Stimulated activated CD4-positive, alpha-beta T cell treated with anti-CD3 and anti-CD28 coated beads, Interleukin-1b, Interleukin-23, amount 100 ng/mL, for 1 hour (primary cell): ENCODE data around the gene CXCL6.

Source experiments
- DNase-seq, 2 donors: peaks; one replicate each; pipeline ENCODE4 v3.0.0-alpha.2; 2020; ENCODE audit warnings: low read depth in 2 of 2

CXCL6 gene

DNA sequence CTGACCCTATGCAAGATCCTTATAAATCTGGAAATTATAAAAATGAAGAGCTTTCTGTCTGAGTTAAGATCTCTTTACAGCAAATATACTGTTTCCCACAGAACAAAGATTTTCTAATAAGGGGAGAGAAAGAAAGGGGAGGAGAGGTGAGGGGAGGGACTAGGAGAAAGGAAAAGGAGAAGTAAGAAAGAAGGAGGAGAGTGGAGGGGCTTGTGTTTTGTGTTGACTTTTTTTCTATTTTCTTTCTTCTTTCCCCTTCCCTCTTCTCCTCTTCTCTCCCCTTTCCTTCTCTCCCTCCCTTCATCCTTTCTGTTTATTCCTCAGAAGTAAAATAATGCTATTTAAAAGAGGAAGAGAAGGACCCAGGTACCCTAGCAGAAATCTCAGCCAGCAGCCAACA, 6.2 kb downstream of the CXCL6 start:
- DNase-seq: no peak

DNA sequence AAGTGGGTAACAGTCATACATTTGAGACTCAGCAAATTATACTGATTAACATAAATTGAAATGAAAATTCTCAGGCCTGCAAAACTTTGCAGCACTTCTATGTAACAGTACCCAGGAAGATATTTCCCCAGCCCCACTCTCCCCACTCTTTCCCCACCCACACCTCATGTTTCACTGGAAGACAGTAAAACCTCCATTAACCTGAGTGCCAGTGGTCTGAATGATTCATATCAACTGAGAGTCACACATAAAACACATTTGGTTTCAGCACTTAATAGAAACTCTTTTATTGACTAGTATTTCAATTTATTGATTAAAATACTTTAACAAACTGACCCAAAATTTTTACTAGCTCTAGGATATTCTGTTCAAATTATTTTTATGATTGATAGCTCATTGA, 6.9 kb downstream of the CXCL6 start:
- DNase-seq: no peak

DNA sequence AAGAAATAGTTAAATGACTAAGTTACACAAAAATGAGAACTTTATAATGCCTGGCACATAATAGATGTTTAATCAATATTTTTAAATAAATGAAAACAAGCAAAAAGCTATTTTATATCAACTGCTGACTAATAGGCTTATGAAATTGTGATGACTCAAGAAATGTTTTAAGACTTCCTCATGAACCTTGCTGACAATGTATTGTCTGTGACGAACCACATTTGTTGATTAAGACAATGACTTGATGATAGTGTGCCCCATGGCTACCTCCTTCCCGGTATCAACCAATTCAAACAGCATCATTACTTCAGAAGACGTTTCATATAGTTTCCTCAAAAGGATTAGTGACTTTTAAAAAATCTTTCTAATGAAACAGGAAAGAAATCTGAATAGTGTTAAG, 7.9 kb downstream of the CXCL6 start:
- DNase-seq: no peak

DNA sequence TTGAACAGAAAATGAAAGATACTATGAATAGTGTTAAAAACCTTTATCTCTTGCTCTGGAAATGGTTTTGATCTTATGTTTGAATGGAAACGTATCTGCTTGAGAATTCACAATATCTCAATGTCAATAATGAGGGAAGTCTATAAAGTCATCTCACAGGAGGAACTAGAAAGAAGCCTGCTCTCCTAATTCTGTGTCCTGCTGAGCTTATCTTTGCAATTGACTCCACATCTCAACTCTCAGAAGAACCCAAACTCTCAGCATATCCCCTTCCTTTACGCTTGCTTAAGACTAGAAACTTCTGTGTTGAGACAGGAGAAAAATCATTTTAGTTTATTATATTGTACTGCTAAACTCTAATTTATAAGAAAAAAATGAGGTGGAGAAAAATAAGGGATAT, 8.3 kb downstream of the CXCL6 start:
- no peak for DNase-seq

DNA sequence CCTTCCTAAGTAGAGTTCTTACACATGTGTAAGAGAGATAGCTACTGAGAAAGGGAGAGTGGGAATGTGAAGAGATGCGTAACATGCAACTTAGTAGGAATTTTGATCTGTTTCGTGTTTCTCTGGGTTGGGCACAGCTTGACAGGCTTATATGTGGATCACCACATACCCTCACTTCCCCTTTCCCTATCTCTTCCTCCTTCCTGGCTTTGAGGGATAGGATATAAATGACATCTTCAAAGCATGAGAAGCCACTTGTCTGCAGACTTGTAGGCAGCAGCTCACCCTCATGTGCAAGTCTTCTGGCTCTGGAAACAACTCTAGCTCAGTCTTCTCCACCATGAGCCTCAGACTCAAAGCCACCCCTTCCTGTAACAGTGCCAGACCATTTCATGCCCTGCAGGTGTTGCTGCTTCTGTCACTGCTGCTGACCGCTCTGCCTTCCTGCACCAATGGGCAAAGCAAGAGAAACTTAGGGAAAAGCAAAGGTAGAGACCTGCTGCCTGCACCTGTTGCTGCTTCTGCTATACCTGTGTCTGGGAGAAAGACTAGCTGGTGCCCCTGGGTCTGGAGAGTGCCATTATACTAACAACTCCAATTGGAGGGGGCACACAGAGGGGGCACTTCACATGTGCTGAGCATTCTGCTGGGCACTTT, 11.2 kb downstream of the CXCL6 start:
- no peak for DNase-seq

DNA sequence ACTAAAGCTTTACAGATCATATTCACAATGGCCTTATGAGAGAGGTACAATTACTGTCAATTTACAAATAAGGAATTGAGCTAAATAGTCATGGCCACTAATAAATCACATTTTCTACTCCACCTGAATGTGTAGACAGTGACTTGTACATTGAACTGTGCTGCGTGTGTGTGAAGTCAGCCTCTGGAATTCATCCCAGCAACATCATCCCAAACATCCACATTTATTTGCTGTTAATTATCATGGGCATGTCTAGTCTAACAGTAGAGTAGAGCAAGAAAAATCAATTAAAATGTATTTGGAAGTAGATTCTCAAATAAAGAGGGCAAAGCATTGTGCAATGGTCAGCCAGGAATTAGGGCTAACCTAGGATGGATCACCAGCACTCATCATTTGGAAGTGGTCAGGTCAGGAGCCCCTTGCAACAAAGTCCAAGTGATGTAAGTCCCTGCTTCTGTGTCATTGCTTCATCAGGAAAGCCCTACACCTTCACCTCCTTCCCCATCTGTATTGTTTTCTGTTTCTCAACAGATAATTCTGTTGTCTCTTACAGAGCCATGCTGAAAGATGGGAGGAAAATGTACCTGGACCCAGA, 11.8 kb downstream of the CXCL6 start:
- no peak for DNase-seq

DNA sequence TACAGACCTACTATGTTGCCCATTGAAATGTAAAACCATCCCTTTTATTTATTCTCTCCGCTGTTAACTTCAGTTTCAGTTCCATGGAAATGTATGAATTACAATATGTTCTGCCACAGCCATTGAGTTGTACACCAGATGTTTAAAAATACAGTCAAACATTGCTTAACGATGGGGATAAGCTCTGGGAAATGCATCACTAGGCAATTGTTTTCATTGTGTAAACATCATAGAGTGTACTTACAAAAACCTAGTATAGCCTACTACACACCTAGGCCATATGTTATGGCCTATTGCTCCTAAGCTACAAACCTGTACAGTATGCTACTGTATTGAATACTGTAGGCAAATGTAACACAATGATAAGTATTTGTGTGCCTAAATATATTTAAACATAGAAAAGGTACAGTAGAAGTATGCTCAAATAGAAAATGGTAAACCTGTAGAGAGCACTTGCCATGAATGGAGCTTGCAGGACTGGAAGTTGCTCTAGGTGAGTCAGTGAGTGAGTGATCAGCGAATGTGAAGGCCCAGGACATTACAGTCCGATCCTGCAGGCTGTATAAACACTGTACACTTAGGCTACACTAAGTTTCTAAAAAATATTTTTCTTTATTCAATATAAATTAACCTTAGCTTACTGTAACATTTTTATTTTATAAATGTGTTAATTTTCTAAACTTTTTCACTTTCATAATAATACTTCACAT, 13.9 kb downstream of the CXCL6 start:
- no peak for DNase-seq

DNA sequence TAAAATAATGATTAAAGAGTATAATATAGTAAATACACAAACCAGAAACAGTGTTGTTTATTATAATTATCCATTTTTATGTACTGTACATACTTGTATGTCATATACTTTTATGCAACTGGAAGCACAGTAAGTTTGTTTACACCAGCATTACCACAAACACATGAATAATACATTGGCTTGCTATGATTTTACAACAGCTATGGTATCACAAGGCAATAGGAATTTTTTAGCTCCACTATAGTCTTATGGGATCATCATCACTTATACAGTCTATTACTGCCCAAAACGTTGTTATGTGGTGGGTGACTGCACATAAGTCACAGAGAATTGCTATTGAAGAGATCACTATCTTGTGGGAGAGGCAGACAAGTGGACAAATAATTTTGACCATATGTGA, 14.8 kb downstream of the CXCL6 start:
- DNase-seq: no peak

DNA sequence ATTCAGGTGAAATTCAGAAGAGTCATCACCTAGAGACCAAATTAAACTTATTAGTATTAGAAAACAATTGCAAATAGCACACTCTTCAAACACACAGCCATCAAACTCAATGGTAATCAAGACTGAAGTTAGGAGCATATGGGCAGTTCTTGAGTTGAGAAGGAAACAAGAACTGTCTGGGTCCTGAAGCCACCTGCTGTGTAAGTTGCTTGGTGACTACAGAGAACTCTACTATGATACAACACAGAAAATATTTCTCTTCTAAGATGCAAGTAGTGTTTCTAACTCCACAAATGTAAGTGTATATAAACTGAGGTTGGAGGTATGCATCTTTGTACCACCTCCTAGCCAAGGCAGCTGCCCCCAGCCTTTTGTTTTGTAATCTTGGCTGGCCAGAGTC, 16.3 kb downstream of the CXCL6 start:
- DNase-seq: no peak

DNA sequence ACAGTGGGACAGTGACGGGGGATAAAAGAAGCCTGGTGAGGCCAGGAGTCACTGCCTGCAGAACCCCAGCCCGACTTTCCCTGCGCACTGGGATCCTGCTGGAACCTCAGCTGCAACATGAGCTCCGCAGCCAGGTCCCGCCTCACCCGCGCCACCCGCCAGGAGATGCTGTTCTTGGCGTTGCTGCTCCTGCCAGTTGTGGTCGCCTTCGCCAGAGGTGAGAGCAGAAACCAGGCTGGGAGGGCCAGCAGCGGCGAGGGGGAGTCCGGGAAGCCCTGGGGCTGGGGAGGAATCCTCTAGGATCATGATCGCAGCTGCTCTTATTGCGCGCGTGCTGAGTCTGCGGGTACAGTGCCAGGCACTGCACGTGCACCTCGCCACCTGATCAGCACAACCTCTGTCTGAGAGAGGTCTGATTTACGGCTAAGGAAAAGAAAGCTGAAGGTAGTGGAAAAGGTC, 16.8 kb downstream of the CXCL6 start, which contains the start of gene PF4V1:
PF4V1 (plus strand) TSS at position 51 of the 459 bp plus-strand sequence; CDS start at position 118, 67 bp downstream.
- DNase-seq: no peak

DNA sequence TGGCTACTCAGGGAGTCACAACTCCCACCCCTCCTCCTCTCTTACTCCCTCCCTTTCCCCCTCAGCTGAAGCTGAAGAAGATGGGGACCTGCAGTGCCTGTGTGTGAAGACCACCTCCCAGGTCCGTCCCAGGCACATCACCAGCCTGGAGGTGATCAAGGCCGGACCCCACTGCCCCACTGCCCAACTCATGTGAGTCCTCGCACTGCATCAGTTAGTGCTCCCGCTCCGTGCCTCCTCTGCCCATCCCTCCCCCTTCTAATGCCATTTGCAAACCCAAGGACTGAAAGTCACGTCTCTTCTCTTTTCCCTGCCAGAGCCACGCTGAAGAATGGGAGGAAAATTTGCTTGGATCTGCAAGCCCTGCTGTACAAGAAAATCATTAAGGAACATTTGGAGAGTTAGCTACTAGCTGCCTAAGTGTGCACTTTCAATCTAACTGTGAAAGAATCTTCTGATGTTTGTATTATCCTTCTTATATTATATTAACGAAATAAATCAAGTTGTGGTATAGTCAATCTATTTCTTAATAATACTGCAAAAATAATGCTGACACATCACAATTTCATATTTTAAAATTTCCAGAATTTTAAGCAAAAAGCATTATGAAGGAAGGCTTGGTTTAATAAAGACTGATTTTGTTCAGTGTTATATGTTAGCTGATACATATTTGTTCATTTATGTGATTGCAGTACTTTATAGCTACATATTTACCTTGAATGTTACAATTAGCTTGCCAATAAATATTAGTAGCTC, 17.4 kb downstream of the CXCL6 start:
- no peak for DNase-seq

DNA sequence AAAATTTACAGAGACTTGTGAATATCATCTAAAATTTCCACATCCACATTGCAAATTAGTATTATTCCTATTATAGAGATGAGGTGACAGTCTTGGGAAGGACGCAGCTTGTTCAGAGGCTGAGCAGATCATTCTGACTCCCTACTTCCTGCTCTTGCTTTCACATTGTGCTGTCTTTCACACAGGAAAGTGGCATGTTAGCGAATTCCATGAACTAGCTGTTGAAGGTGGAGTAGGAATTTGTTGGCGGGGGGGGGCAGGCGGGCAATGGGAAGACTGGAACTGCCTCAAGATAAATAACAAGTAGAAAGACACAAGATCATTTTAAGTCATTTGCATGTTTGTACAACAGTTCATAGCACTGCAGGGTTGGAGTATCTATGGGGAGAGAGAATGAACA, 18.9 kb downstream of the CXCL6 start:
- no peak for DNase-seq

DNA sequence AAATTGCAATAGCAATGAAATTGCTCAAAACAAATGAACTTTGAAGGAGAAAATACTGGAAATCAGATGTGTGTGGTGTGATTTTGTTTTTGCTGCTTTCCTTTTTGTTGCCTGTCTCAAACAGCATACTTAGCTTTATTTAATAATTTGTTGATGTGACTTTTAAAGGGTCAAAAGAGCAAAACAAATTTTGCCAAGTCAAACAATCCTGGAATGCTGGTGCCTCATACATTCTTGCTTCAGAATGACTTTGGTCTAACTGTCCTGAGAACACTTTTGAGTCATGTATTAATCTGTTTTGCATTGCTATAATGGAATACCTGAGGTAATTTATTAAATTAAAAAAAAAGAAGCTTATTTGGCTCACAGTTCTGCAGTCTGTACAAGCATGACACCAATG, 20.0 kb downstream of the CXCL6 start:
- DNase-seq: no peak

DNA sequence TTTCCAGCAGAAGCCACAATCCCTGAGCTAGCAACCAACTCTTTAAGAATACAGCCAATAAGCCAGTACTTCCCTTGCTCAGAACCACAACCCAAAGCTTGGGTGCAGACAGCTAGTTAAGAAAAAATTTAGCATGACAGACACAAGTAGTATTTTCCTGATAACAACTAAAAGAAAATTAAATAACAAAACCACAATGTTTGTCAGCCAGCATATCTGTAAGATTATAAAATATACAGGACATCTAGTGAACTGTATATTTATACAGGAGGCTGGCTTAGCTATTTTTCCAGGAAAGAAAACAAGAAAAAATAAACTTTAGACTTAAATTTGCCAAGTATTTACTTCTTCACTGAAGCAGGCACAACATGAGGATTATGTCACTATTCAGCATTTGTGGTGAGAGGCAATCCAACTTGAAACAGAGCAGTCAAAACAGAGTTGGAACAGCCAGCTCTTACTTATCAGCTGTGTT, 23.2 kb downstream of the CXCL6 start:
- no peak for DNase-seq

DNA sequence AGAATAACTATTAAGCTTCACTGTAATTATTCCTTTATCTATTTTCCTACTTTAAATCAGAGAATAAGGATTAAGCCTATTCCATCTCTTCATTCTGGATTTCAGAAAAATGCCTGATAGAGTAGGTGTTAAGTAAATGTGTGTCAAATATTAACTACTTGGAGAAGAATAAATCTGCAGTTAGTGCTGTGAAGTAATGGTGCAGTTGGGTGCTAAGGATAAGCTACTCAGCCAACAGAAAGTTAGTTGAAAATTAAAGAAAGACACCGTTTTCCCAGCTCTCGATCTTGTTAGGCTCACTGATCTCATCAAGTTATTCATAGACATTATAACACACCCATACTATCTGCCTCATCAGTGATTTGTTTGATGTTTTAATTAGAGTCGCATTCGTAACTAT, 23.7 kb downstream of the CXCL6 start:
- DNase-seq: no peak

DNA sequence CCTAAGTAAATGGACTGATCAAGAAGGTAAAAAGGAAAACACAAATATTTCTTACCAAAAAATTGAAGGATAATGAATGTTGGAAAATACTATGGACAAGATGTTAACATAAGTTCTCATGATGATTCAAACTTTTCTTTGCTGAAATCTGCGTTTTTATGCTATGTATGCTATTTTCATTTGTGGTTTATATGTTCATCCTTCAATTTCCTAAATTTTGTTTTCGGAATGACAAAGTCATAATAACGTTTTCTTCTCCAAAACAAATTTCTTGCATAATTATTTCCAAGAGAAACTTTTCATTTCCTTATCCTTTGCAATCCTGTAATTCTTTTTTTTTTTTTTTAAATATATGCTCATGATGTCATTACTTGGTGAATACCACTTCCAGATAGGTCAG, 24.4 kb downstream of the CXCL6 start:
- DNase-seq: no peak

DNA sequence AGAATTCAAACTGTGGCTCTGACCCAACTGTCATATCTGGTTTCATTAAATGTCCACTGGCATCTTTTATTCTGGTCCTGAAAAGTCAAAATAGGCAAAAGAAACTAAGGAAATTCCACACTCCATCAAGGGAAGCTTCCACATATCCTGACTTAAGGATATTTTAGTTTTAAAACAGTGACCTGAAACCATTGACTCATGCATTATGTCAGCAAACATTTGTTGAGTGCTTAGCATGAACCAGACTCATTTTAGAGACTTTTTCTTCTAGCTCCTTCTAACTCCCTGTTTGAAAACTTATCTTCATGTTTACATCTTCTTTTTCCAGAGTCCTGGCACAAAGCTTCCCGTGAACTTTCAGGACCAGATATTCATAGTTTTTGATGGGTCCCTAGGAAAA, 25.8 kb downstream of the CXCL6 start:
- DNase-seq: no peak

DNA sequence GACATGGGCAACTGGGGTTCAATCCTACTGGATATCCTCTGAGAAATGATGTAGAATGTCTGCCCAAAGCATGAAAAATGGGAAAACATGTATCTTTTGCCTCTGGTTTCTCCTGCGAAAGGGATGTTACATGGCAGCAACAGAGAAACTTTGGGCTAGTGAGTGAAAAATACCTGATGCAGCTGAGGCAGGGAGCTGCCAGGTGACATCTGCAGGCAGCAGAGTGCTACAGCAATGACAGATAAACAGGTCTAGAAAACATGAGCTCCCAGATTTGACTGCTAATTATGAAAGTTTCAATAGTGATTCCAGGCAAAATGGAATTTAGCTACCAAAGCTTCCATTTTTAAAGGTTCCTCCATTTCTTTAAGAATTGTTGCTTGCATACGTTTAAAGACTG, 27.9 kb downstream of the CXCL6 start:
- DNase-seq: no peak

DNA sequence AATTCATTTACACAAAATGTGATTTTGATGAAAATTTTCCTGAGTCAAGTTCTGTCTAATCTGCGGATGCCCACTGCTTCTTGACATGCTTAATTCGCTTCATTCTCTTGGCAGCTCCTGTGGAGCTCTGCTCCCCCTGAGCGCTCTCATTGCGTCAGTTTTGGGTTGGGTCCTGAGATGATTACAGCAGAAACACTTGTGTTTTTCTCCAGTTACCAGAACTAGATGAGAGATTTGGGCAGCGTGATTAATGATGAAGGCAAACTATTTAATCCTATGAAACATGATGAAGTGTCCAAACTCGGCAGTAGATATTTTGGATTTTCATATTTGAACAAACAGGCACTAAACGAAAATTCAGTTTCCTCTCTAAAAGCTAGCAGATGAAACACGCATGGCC, 28.5 kb downstream of the CXCL6 start:
- no peak for DNase-seq

DNA sequence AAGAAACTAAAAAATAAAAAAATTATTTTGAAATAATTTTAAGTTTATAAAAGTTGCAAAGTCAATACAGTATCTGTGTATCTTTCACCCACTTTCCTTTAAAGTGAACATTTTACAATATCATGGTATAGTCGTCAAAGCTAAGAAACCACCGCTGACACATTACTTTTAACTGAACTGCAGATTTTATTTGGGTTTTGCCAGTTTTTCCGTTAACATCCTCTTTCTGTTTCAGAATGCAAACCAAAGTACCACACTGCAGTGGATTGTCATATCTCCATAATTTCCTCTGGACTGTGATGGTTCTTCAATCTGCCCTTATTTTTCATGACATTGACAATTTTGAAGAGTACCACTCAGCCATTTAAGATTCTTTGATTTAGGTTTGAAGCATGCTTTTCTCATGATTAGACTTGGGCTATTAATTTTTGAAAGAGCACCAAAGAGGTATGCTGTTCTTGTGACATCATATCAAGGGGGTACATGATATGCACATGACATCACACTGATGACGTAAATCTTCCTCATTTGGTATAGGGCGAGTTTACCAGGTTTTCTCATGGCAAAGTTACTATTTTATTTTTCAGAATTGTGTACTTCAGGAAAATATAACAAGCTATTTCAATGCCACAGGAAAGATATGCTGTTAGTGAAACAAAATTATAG, 29.1 kb downstream of the CXCL6 start:
- DNase-seq: no peak

DNA sequence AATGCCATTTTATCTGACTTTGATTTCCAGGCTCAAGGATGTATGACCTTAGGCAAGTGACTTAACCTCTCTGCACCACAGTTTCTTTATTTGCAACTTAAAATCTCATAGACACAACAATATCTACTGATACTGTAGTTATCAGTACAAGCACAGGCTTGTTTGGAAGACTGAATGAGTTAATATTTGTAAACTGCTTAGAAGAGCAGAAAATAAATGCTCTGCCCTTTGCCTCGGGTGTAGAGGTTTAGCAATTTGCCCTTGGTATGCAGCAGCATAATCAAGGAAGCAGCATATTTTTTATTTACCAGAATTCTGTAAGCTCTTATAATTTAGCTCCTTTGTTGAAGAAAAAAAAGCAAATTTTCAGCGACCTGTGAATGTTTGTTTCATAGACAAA, 29.8 kb downstream of the CXCL6 start:
- DNase-seq: no peak

DNA sequence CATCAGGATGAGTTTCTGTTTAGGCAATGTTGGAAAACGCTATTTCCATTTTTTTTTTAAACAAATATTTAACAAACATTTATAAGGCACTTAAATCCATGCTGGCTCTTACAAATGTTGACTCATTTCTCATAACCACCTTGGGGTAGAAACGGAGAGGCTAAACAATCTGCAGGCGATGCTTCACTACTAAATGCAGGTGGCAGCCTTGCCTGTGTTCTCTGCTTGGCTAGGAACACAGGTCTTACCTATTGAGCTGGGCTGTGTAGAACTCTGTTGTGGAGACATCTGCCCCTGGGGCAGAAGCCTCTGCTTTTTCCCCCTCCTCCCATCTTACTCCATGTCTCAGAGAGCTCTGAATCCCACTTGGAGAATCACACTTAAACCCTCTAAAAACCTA, 31.3 kb downstream of the CXCL6 start:
- DNase-seq: no peak
